Ishikawa (cell line): ENCODE results near the gene MICAL3.

Experiments used
- CEBPB ChIP-seq: IDR thresholded peaks from 2 replicates; pipeline ENCODE4 v1.6.1; 2012
- CREB1 ChIP-seq: IDR thresholded peaks from 2 replicates; pipeline ENCODE4 v1.6.1; 2012; ENCODE audit warnings: low read depth
- EGR1 ChIP-seq: IDR thresholded peaks from 2 replicates; pipeline ENCODE4 v1.6.1; 2012
- EP300 ChIP-seq: IDR thresholded peaks from 2 replicates; pipeline ENCODE4 v1.6.1; 2012; ENCODE audit warnings: borderline replicate concordance
- FOXM1 ChIP-seq: IDR thresholded peaks from 2 replicates; pipeline ENCODE4 v1.6.1; 2012; ENCODE audit warnings: low read depth, borderline replicate concordance
- MAX ChIP-seq: IDR thresholded peaks from 2 replicates; pipeline ENCODE4 v1.6.1; 2012
- NFIC ChIP-seq: IDR thresholded peaks from 2 replicates; pipeline ENCODE4 v1.6.1; 2012
- RAD21 ChIP-seq: IDR thresholded peaks from 2 replicates; pipeline ENCODE4 v1.6.1; 2012; ENCODE audit warnings: low read depth
- REST ChIP-seq: IDR thresholded peaks from 2 replicates; pipeline ENCODE4 v1.6.1; 2012; ENCODE audit warnings: low read depth, mild to moderate bottlenecking
- TAF1 ChIP-seq: IDR thresholded peaks from 2 replicates; pipeline ENCODE4 v1.6.1; 2012; ENCODE audit warnings: low read depth, mild to moderate bottlenecking
- TCF12 ChIP-seq: IDR thresholded peaks from 2 replicates; pipeline ENCODE4 v1.6.1; 2012; ENCODE audit warnings: low read depth
- TEAD4 ChIP-seq: IDR thresholded peaks from 2 replicates; pipeline ENCODE4 v1.6.1; 2012
- USF1 ChIP-seq: IDR thresholded peaks from 2 replicates; pipeline ENCODE4 v1.6.1; 2012
- YY1 ChIP-seq: IDR thresholded peaks from 2 replicates; pipeline ENCODE4 v1.6.1; 2012; ENCODE audit warnings: low read depth
- ZBTB7A ChIP-seq: IDR thresholded peaks from 2 replicates; pipeline ENCODE4 v1.6.1; 2012; ENCODE audit warnings: low read depth

MICAL3 gene

GRCh38 chr22:17788528-17789378 lies 235.6 kb downstream of the MICAL3 start:
- TF ChIP-seq TEAD4 (no peak), FOXM1 (no peak), REST (no peak), ZBTB7A (no peak), TCF12 (no peak), CEBPB (no peak), USF1 (no peak), EP300 (no peak)

GRCh38 chr22:17787716-17788330 lies 236.5 kb downstream of the MICAL3 start:
- no peak for TF ChIP-seq MAX
- no peak for TF ChIP-seq TCF12
- no peak for TF ChIP-seq RAD21
- TF ChIP-seq ZBTB7A: no peak
- no peak for TF ChIP-seq YY1
- TF ChIP-seq TAF1: no peak
- TF ChIP-seq USF1: no peak
- no peak for TF ChIP-seq EGR1
- TF ChIP-seq TEAD4: no peak
- TF ChIP-seq EP300: no peak
- no peak for TF ChIP-seq REST
- no peak for TF ChIP-seq CREB1
- TF ChIP-seq FOXM1: no peak
- TF ChIP-seq CEBPB: no peak
- no peak for TF ChIP-seq NFIC

GRCh38 chr22:17787241-17787640 lies 237.1 kb downstream of the MICAL3 start:
- TF ChIP-seq CEBPB (no peak), USF1 (no peak), CREB1 (no peak), MAX (no peak), FOXM1 (no peak), TCF12 (no peak), NFIC (no peak), TAF1 (no peak), REST (no peak), EGR1 (no peak), YY1 (no peak), ZBTB7A (no peak)
